NCI-H146 (cell line): Measurements from ENCODE around the gene PSMD2.

Source experiments
- DNase-seq: peaks from one replicate; lab custom pipeline; 2025; lab: John Stamatoyannopoulos, UW

PSMD2 gene

DNA sequence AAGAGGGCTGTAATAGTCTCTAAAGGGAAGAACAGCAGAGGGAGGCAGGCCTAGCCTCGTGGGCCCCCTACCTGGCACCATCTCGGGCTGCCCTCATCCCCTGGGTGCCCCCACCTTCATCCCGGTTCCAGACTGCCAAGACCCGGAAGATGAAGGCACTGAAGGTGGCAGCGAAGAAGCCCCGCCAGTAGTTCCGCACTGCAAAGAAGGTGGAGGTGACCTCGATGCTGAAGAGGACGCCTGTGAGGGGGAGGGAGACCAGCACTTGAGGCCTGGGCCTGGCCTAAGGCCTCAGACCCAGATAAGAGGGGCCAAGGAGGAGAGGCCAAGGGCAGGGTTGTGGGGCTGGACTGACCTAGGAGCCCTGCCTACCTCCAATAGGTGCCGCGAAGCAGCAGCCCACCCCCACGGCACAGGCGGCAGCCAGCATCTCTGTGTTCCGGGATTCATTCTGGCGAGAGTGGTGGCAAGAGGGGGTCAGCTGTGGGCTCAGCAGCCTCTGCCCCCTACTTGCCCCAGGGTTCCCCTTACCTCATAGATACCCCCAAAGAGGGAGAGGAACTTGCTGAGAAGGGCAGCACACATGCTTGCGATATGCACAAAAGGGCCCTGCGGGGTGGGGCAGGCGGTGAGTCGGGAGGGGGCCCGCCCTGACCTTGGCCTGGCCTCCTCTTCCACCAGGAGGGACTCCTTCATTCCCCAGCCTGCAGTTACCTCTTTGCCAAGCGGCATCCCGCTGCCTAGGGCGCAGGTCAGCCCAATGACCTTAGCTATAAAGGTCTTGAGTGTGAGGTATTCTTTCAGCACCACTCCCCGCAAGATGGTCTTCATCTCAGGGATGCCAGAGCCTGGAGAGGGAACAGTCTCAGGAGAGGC is 58.4 kb downstream of the PSMD2 start:
- DNase-seq = no peak

DNA sequence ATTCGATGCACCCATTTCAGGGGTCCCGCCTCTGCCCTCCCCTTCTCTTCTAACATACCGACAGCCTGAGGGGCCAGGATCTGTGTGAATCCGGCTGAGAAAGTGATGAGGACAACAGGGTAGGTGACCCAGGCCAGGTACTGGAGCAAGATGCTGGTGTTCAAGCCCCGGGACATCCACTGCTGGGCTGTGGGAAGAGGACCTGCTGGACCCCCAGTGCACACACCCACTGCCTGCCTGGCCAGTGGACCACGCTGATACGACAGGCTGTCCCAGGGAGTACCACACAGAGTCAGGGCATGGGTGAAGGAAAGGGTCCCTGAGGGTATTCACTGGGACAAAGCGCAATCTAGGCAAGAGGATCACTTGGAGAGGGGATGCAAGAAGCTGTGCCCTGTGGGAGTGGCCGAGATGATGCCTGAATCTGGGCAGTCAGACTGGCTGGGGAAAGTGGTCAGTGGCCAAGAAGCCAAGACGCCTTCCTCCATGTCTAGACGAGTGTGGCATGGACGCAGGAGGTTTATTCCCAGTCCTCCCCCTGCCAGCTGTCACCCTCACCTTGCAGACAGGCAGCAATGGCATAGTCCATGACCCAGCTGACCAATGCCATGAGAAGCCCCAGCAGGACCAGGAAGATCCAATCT is 59.2 kb downstream of the PSMD2 start:
- no peak for DNase-seq
